Colonic mucosa (tissue), 4 donors: ENCODE data around the gene ICOS. TPM values are rescaled to one million over a fixed set of nuclear protein-coding genes. Genes with fewer than 3 reads are reported as not detected.

Source experiments
- DNase-seq: peaks from one replicate; pipeline ENCODE4 v3.0.0-alpha.2; 2020
- H3K27ac ChIP-seq: fragments of 200-600 bp; one replicate; pipeline ENCODE4 v1.8.0; 2021
- H3K27me3 ChIP-seq: fragments of 200-600 bp; one replicate; pipeline ENCODE4 v1.8.0; 2021
- H3K36me3 ChIP-seq: fragments of 200-600 bp; one replicate; pipeline ENCODE4 v1.8.0; 2021
- H3K4me1 ChIP-seq: fragments of 200-600 bp; one replicate; pipeline ENCODE4 v1.8.0; 2021; ENCODE audit warnings: mild to moderate bottlenecking
- H3K4me3 ChIP-seq: fragments of 200-600 bp; one replicate; pipeline ENCODE4 v1.8.0; 2021
- H3K9ac ChIP-seq, 2 donors: one replicate each; pipeline ENCODE4 v1.7.0; 2013; ENCODE audit warnings: control low read depth in 2 of 2, low read depth in 2 of 2, low read length in 2 of 2
- H3K9me3 ChIP-seq: fragments of 200-600 bp; one replicate; pipeline ENCODE4 v1.8.0; 2021
- CTCF ChIP-seq: fragments of 200-600 bp; IDR thresholded peaks from one replicate; pipeline ENCODE4 v1.8.0; 2022; ENCODE audit warnings: antibody characterized with exemption, mild to moderate bottlenecking
- intact Hi-C: fragments of 100-400 bp; cut with DNase I; formaldehyde crosslinking; loops from one replicate; pipeline ENCODE4 v1.14.1; 2022
- total RNA-seq, 2 donors: library from RNA; stranded (reverse); fragmentation: NEBNext Ultra II Directional in 1 of 2; extraction: Animal tissue kit (Norgen Biotek cat#: 25700) in 1 of 2; gene quantifications; one replicate each; pipeline ENCODE4 v1.2.1, GENCODE V29; 2021
- donor health status: healthy.
- donor health status: DM: no; HTN: no; CAD: no.
- donor health status: DM: no; HTN: no; CAD: no.

ICOS gene
- total RNA-seq, 2 donors from 2014 or later = 0.32 to 0.69 TPM

DNA sequence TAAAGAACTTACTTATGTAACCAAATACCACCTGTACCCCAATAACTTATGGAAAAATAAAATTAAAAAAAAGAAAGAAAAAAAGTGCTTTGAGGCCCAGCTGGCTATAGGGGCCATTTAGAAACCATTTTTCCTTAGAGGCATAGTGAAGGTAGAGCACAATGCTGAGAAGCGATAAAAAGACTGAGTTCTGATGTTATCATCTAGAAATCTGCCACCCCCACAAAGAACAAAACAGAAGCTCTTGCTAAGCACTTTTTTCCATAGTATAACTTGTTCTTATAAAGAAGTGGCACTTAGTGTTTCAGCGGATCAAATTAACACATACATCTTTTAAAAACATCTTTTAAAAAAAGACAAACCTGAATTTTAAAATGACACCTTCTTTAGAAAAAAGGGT lies 51.4 kb downstream of the ICOS start:
- Histone ChIP-seq H3K4me3 (no peak overlapping the region), H3K27me3 (no peaks in the 10 kb centered on the region), H3K9ac (no peak overlapping the region), H3K9me3 (no peaks in the 10 kb centered on the region), H3K27ac (no peak overlapping the region), H3K4me1 (no peaks in the 10 kb centered on the region), H3K36me3 (no peaks in the 10 kb centered on the region)
- TF ChIP-seq CTCF = no peak
- intact Hi-C loops = no loop called here
- no peak for DNase-seq

GRCh38 chr2:203988500-203989260 lies 52.1 kb downstream of the ICOS start:
- Histone ChIP-seq H3K4me3 (no peak overlapping the region), H3K27me3 (no peaks in the 10 kb centered on the region), H3K9ac (no peak overlapping the region), H3K27ac (no peak overlapping the region), H3K4me1 (no peaks in the 10 kb centered on the region), H3K9me3 (no peaks in the 10 kb centered on the region), H3K36me3 (no peaks in the 10 kb centered on the region)
- no peak for DNase-seq
- no peak for TF ChIP-seq CTCF
- intact Hi-C loops = no loop called here

GRCh38 chr2:203989521-203989920 lies 53.0 kb downstream of the ICOS start:
- Histone ChIP-seq H3K27ac (no peak overlapping the region), H3K9me3 (no peaks in the 10 kb centered on the region), H3K9ac (no peak overlapping the region), H3K4me1 (no peaks in the 10 kb centered on the region), H3K36me3 (no peaks in the 10 kb centered on the region), H3K27me3 (no peaks in the 10 kb centered on the region), H3K4me3 (no peak overlapping the region)
- no peak for TF ChIP-seq CTCF
- intact Hi-C loops = no loop called here
- no peak for DNase-seq

GRCh38 chr2:203992509-203992908 lies 55.9 kb downstream of the ICOS start:
- no peak overlapping the region for H3K9ac ChIP-seq
- no peak for TF ChIP-seq CTCF
- DNase-seq = no peak
- no peaks in the 10 kb centered on the region for H3K36me3 ChIP-seq
- H3K4me3 ChIP-seq = no peak overlapping the region
- H3K27me3 ChIP-seq = no peaks in the 10 kb centered on the region
- no peak overlapping the region for H3K27ac ChIP-seq
- intact Hi-C loops = no loop called here
- H3K9me3 ChIP-seq = no peaks in the 10 kb centered on the region
- no peaks in the 10 kb centered on the region for H3K4me1 ChIP-seq

DNA sequence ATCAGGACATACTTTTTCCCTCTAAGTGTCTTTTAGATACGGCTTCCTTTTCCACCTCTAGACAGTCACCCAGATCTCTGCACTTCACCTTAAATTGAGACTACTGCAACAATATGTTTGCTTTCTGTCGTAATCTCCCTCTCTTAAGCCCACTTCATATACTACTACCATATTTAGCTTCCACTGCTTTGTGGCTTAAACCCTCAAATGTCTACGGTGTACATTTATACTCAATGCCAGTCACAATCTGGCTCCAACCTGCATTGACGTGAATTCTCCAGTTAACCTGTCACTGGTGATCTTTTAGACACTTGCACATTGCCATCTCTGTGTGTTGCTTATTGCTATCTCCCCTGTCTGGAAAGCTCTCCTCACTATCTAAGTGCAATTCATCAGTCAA lies 56.4 kb downstream of the ICOS start:
- Histone ChIP-seq H3K27ac (no peak overlapping the region), H3K4me3 (no peak overlapping the region), H3K4me1 (no peaks in the 10 kb centered on the region), H3K9me3 (no peaks in the 10 kb centered on the region), H3K36me3 (no peaks in the 10 kb centered on the region), H3K27me3 (no peaks in the 10 kb centered on the region), H3K9ac (no peak overlapping the region)
- intact Hi-C loops = no loop called here
- DNase-seq = no peak
- no peak for TF ChIP-seq CTCF
